ENCODE data around the gene HIBCH.

HIBCH gene

GRCh38 chr2:190355968-190356644, 36.5 kb upstream of the HIBCH start:
- Histone ChIP-seq H3K36me3 (ENCODE audit: control insufficient read depth in 1 of 2, insufficient read depth in 2 of 2, low read length in 2 of 2) (no peaks in the 10 kb centered on the region), H3K27ac (ENCODE audit: low read length) (no peak overlapping the region), H3K4me3 (ENCODE audit: low read depth in 1 of 2, low read length in 2 of 2) (no peak overlapping the region), H3K27me3 (ENCODE audit: low read depth, low read length) (no peaks in the 10 kb centered on the region), H3K9me3 (ENCODE audit: control insufficient read depth in 1 of 2, low read length in 2 of 2) (no peaks in the 10 kb centered on the region), H3K4me1 (ENCODE audit: control insufficient read depth in 1 of 2, insufficient read depth in 2 of 2, low read length in 2 of 2) (peaks cover 24 to 65% of the 10 kb centered on the region in 2 donors)

GRCh38 chr2:190354003-190354690, 34.5 kb upstream of the HIBCH start:
- peaks cover 15 to 48% of the 10 kb centered on the region in 2 donors for H3K4me1 ChIP-seq (ENCODE audit: control insufficient read depth in 1 of 2, insufficient read depth in 2 of 2, low read length in 2 of 2)
- H3K27ac ChIP-seq (ENCODE audit: low read length), result peak overlapping the region; percentile 54
- H3K9me3 ChIP-seq (ENCODE audit: control insufficient read depth in 1 of 2, low read length in 2 of 2), result no peaks in the 10 kb centered on the region
- H3K36me3 ChIP-seq (ENCODE audit: control insufficient read depth in 1 of 2, insufficient read depth in 2 of 2, low read length in 2 of 2), result no peaks in the 10 kb centered on the region
- no peaks in the 10 kb centered on the region for H3K27me3 ChIP-seq (ENCODE audit: low read depth, low read length)
- no peak overlapping the region for H3K4me3 ChIP-seq (ENCODE audit: low read depth in 1 of 2, low read length in 2 of 2)

DNA sequence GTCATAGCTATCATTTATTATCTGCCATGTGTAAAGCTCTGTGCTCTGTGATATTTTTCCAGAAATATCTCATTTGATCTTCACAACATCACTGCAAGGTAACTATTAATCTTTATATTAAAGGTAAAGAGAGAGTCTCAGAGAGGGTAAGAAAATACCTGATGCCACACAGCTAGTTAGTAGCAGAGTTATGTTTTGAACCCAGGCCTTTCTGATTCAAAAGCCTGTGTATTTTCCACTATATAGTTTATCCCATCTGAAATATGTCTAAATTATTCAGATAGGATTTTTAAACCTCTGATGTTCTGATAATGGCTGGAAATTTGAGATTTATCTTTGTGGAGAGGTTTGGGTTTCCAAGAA, 33.9 kb upstream of the HIBCH start:
- H3K27me3 ChIP-seq (ENCODE audit: low read depth, low read length), result no peaks in the 10 kb centered on the region
- no peaks in the 10 kb centered on the region for H3K9me3 ChIP-seq (ENCODE audit: control insufficient read depth in 1 of 2, low read length in 2 of 2)
- peak overlapping the region; percentile 54 for H3K27ac ChIP-seq (ENCODE audit: low read length)
- H3K4me3 ChIP-seq (ENCODE audit: low read depth in 1 of 2, low read length in 2 of 2), result no peak overlapping the region
- H3K4me1 ChIP-seq (ENCODE audit: control insufficient read depth in 1 of 2, insufficient read depth in 2 of 2, low read length in 2 of 2), result peaks cover 15 to 42% of the 10 kb centered on the region in 2 donors
- H3K36me3 ChIP-seq (ENCODE audit: control insufficient read depth in 1 of 2, insufficient read depth in 2 of 2, low read length in 2 of 2), result no peaks in the 10 kb centered on the region

GRCh38 chr2:190352668-190353536, 33.3 kb upstream of the HIBCH start:
- Histone ChIP-seq H3K4me1 (ENCODE audit: control insufficient read depth in 1 of 2, insufficient read depth in 2 of 2, low read length in 2 of 2) (peaks cover 15 to 36% of the 10 kb centered on the region in 2 donors), H3K9me3 (ENCODE audit: control insufficient read depth in 1 of 2, low read length in 2 of 2) (no peaks in the 10 kb centered on the region), H3K27ac (ENCODE audit: low read length) (peak overlapping the region; percentile 54), H3K27me3 (ENCODE audit: low read depth, low read length) (no peaks in the 10 kb centered on the region), H3K36me3 (ENCODE audit: control insufficient read depth in 1 of 2, insufficient read depth in 2 of 2, low read length in 2 of 2) (no peaks in the 10 kb centered on the region), H3K4me3 (ENCODE audit: low read depth in 1 of 2, low read length in 2 of 2) (no peak overlapping the region)

GRCh38 chr2:190351955-190352354, 32.3 kb upstream of the HIBCH start:
- no peaks in the 10 kb centered on the region for H3K36me3 ChIP-seq (ENCODE audit: control insufficient read depth in 1 of 2, insufficient read depth in 2 of 2, low read length in 2 of 2)
- H3K9me3 ChIP-seq (ENCODE audit: control insufficient read depth in 1 of 2, low read length in 2 of 2), result no peaks in the 10 kb centered on the region
- H3K27me3 ChIP-seq (ENCODE audit: low read depth, low read length), result no peaks in the 10 kb centered on the region
- H3K4me1 ChIP-seq (ENCODE audit: control insufficient read depth in 1 of 2, insufficient read depth in 2 of 2, low read length in 2 of 2), result peaks cover 13 to 27% of the 10 kb centered on the region in 2 donors
- H3K27ac ChIP-seq (ENCODE audit: low read length), result no peak overlapping the region
- H3K4me3 ChIP-seq (ENCODE audit: low read depth in 1 of 2, low read length in 2 of 2), result no peak overlapping the region

DNA sequence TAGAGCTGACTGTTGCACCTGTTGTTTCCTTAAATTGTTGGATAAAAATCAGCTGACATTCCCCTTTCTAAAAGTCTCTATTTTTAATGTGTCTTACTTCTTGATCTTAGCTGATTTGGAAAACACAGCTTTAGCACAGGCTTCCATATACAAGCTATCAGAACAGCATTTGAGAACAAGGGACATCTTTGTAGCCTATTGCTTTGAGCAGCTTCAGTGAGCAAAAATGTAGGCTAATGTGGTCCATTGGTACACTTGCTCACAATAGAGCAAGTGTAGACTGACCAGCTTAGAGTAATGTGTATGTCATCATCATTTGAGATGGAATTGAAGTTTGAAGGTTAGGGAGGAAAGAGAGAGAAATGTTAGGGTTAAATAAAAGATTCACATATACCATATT, 30.7 kb upstream of the HIBCH start:
- no peaks in the 10 kb centered on the region for H3K36me3 ChIP-seq (ENCODE audit: control insufficient read depth in 1 of 2, insufficient read depth in 2 of 2, low read length in 2 of 2)
- H3K4me3 ChIP-seq (ENCODE audit: low read depth in 1 of 2, low read length in 2 of 2), result no peak overlapping the region
- peaks cover 8 to 24% of the 10 kb centered on the region in 2 donors for H3K4me1 ChIP-seq (ENCODE audit: control insufficient read depth in 1 of 2, insufficient read depth in 2 of 2, low read length in 2 of 2)
- no peaks in the 10 kb centered on the region for H3K27me3 ChIP-seq (ENCODE audit: low read depth, low read length)
- no peak overlapping the region for H3K27ac ChIP-seq (ENCODE audit: low read length)
- H3K9me3 ChIP-seq (ENCODE audit: control insufficient read depth in 1 of 2, low read length in 2 of 2), result no peaks in the 10 kb centered on the region

GRCh38 chr2:190344276-190344827, 24.7 kb upstream of the HIBCH start:
- peak overlapping the region; percentile 83 for H3K27ac ChIP-seq (ENCODE audit: low read length)
- H3K9me3 ChIP-seq (ENCODE audit: control insufficient read depth in 1 of 2, low read length in 2 of 2), result no peaks in the 10 kb centered on the region
- H3K4me3 ChIP-seq (ENCODE audit: low read depth in 1 of 2, low read length in 2 of 2), result peak overlapping the region; percentile 80 to 82
- no peaks in the 10 kb centered on the region for H3K27me3 ChIP-seq (ENCODE audit: low read depth, low read length)
- H3K36me3 ChIP-seq (ENCODE audit: control insufficient read depth in 1 of 2, insufficient read depth in 2 of 2, low read length in 2 of 2), result no peaks in the 10 kb centered on the region
- peaks cover 10 to 23% of the 10 kb centered on the region in 2 donors for H3K4me1 ChIP-seq (ENCODE audit: control insufficient read depth in 1 of 2, insufficient read depth in 2 of 2, low read length in 2 of 2)

DNA sequence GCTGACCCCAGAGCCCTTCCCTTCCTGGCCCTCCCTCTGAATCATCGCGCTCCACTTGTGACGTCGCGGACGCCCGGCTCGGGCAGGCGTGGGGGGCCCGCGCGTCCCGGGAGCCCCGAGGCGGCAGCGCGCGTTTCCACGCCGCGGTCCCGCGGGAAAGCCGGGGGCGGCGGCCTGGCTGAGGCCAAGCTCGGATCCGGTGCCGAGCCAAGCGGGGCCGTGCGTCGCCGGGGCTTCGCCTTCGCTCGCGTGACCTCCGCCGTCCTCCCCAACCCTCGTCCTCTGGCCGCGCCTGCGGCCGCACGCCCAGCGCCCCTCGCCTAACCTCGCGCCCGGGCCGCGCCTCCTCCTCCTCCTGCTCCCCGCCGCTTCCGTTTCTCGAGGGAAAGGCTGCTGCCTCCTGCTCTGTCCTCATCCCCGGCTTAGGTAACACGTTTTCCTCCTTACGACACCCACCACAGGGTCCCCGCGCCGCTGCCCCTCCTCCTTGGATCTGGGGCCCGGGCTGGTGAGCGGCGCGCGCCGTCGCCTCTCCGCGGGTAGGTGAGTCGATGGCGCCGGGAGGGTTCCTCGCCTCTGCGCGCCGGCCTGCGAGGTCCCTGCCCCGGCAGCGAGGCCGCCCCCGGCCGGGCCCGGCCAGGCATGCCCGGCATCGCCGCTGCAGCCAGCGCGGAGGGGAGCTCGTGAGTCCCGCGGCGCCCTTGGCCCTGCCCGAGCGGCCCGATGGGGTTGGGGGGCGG, 24.1 kb upstream of the HIBCH start, which contains the start of gene INPP1:
INPP1 (plus strand) TSS at position 54 of the 740 bp plus-strand sequence. CDS start 16,514 bp downstream, outside the sequence.
- Histone ChIP-seq H3K4me1 (ENCODE audit: control insufficient read depth in 1 of 2, insufficient read depth in 2 of 2, low read length in 2 of 2) (peaks cover 10 to 23% of the 10 kb centered on the region in 2 donors), H3K36me3 (ENCODE audit: control insufficient read depth in 1 of 2, insufficient read depth in 2 of 2, low read length in 2 of 2) (no peaks in the 10 kb centered on the region), H3K9me3 (ENCODE audit: control insufficient read depth in 1 of 2, low read length in 2 of 2) (no peaks in the 10 kb centered on the region), H3K27me3 (ENCODE audit: low read depth, low read length) (no peaks in the 10 kb centered on the region), H3K27ac (ENCODE audit: low read length) (peak within 1 kb of the TSS; percentile 83), H3K4me3 (ENCODE audit: low read depth in 1 of 2, low read length in 2 of 2) (peak within 1 kb of the TSS; percentile 80 to 82)

- peak overlapping the region; percentile 80 to 82 for H3K4me3 ChIP-seq (ENCODE audit: low read depth in 1 of 2, low read length in 2 of 2)
- H3K27ac ChIP-seq (ENCODE audit: low read length), result peak overlapping the region; percentile 83
- H3K36me3 ChIP-seq (ENCODE audit: control insufficient read depth in 1 of 2, insufficient read depth in 2 of 2, low read length in 2 of 2), result no peaks in the 10 kb centered on the region
- H3K27me3 ChIP-seq (ENCODE audit: low read depth, low read length), result no peaks in the 10 kb centered on the region
- no peaks in the 10 kb centered on the region for H3K9me3 ChIP-seq (ENCODE audit: control insufficient read depth in 1 of 2, low read length in 2 of 2)
- H3K4me1 ChIP-seq (ENCODE audit: control insufficient read depth in 1 of 2, insufficient read depth in 2 of 2, low read length in 2 of 2), result peaks cover 10 to 23% of the 10 kb centered on the region in 2 donors
Observed at GRCh38 chr2:190343089-190343535, 23.5 kb upstream of the HIBCH start.

- H3K9me3 ChIP-seq (ENCODE audit: control insufficient read depth in 1 of 2, low read length in 2 of 2), result no peaks in the 10 kb centered on the region
- H3K36me3 ChIP-seq (ENCODE audit: control insufficient read depth in 1 of 2, insufficient read depth in 2 of 2, low read length in 2 of 2), result no peaks in the 10 kb centered on the region
- no peaks in the 10 kb centered on the region for H3K27me3 ChIP-seq (ENCODE audit: low read depth, low read length)
- H3K4me3 ChIP-seq (ENCODE audit: low read depth in 1 of 2, low read length in 2 of 2), result no peak overlapping the region
- peak overlapping the region; percentile 83 for H3K27ac ChIP-seq (ENCODE audit: low read length)
- H3K4me1 ChIP-seq (ENCODE audit: control insufficient read depth in 1 of 2, insufficient read depth in 2 of 2, low read length in 2 of 2), result peaks cover 10 to 23% of the 10 kb centered on the region in 2 donors
Observed at GRCh38 chr2:190342611-190343010, 23.0 kb upstream of the HIBCH start.

All from muscle layer of duodenum (tissue), 2 donors.